LNCaP clone FGC (cell line): ENCODE data around the gene FREM1.

ENCODE experiments used
- DNase-seq: peaks from one replicate; pipeline ENCODE4 v3.0.0-alpha.2; 2011; ENCODE audit warnings: low read depth
- H3K4me3 ChIP-seq: 2 replicates; pipeline ENCODE4 v1.5.1; 2011; ENCODE audit warnings: mild to moderate bottlenecking, low read depth, low read length, control low read depth
- CTCF ChIP-seq: IDR thresholded peaks from 2 replicates; pipeline ENCODE4 v1.5.1; 2012; ENCODE audit warnings: mild to moderate bottlenecking; ENCODE audit not compliant: control insufficient read depth, insufficient read depth; ENCODE audit errors: extremely low read depth

FREM1 gene

GRCh38 chr9:14889451-14889850 is 20.8 kb downstream of the FREM1 start:
- DNase-seq, result no peak
- TF ChIP-seq CTCF, result no peak
- H3K4me3 ChIP-seq, result no peak overlapping the region

GRCh38 chr9:14888875-14889274 is 21.4 kb downstream of the FREM1 start:
- TF ChIP-seq CTCF, result peak; percentile 36
- no peak for DNase-seq
- H3K4me3 ChIP-seq, result no peak overlapping the region

GRCh38 chr9:14888272-14888671 is 22.0 kb downstream of the FREM1 start:
- H3K4me3 ChIP-seq, result no peak overlapping the region
- no peak for TF ChIP-seq CTCF
- DNase-seq, result peak; percentile 11

- DNase-seq, result no peak
- TF ChIP-seq CTCF, result no peak
- H3K4me3 ChIP-seq, result no peak overlapping the region
These were observed 23.1 kb downstream of the FREM1 start for GRCh38 chr9:14887149-14887548.

GRCh38 chr9:14883310-14883944 is 26.8 kb downstream of the FREM1 start:
- DNase-seq, result no peak
- no peak overlapping the region for H3K4me3 ChIP-seq
- no peak for TF ChIP-seq CTCF

- no peak for TF ChIP-seq CTCF
- DNase-seq, result no peak
These were observed 28.1 kb downstream of the FREM1 start for GRCh38 chr9:14882090-14882489.

GRCh38 chr9:14881006-14881405 is 29.2 kb downstream of the FREM1 start:
- no peak for DNase-seq
- H3K4me3 ChIP-seq, result no peak overlapping the region
- no peak for TF ChIP-seq CTCF

More at GRCh38 chr9:14882090-14882489, 28.1 kb downstream of the FREM1 start:
- no peak overlapping the region for H3K4me3 ChIP-seq
